Measurements from ENCODE around the gene PHLDB1. TPM values are rescaled to one million over a fixed set of nuclear protein-coding genes. Genes with fewer than 3 reads are reported as not detected.

Gene PHLDB1
- polyA plus RNA-seq, 1 experiment, result 83.0 TPM

DNA sequence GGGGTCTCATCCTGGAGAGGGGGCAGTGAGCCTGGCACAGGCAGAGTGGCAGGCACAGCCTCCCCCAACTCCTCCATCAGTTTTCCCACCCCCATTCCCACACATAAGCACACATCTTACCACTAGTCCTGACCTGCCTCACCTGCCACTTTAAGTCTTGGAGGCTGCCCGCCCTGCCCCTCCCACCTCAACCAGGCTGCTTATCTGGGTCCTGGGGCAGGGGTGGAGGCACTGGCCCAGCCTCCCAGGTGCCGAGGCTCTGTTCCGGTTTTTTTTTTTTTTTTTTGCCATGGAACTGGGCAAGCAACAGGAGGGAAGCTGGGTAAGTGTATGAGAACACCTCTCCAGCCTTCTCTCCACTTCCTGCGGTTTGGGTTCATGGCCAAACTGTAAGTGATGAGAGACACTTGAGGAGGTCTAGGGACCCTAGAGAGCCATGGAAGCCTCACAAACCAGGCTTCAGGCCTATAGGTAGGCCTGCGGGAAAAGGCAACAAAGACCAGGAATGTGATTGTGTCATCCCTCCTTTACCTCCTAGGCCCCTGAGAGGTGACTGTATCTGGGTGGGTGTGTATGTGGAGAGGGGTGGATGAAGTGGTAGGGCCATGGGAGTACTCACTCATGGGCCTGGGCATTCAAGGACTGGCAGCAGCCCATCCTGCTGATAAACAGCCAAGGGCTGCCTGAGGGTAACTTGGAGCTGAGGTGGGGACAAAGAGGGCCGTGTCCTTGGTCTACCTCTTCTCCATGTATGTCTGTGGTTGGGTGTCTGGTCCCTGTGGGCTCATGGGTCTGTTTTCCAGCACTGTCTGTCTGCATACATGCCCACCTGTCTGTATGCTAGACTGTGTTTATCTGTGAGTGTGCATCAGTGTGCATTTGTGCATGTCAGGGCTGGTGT, 22.6 kb downstream of the PHLDB1 start:
- Histone ChIP-seq H3K4me3 (ENCODE audit: low read depth, low read length) (no peak overlapping the region), H3K27me3 (ENCODE audit: control insufficient read depth, insufficient read depth, low read length) (no peaks in the 10 kb centered on the region), H3K27ac (ENCODE audit: low read depth, low read length) (no peak overlapping the region), H3K9me3 (ENCODE audit: control insufficient read depth, insufficient read depth, low read length) (no peaks in the 10 kb centered on the region; the same call in 1 of the 2 replicates)
- no peak for DNase-seq (ENCODE audit: low read depth, low spot score)
- POLR2A ChIA-PET, result no interaction called here
- no peak for TF ChIP-seq CTCF (IDR thresholded peaks at IDR 0.05; ENCODE audit: low read depth, low read length)
- CTCF ChIA-PET, result no interaction called here

- Histone ChIP-seq H3K4me3 (ENCODE audit: low read depth, low read length) (no peak overlapping the region), H3K27ac (ENCODE audit: low read depth, low read length) (no peak overlapping the region), H3K27me3 (ENCODE audit: control insufficient read depth, insufficient read depth, low read length) (no peaks in the 10 kb centered on the region), H3K9me3 (ENCODE audit: control insufficient read depth, insufficient read depth, low read length) (no peaks in the 10 kb centered on the region; the same call in 1 of the 2 replicates)
- CTCF ChIA-PET, result no interaction called here
- TF ChIP-seq CTCF (IDR thresholded peaks at IDR 0.05; ENCODE audit: low read depth, low read length), result no peak
- POLR2A ChIA-PET, result interaction anchor here (1.5 to 6.8 kb wide), 2 partner anchors 11 to 22 kb away, joined by 3 to 54 read pairs; no protein-coding TSS in a partner anchor
- no peak for DNase-seq (ENCODE audit: low read depth, low spot score)
Measured at GRCh38 chr11:118631142-118631909, 23.9 kb downstream of the PHLDB1 start.

DNA sequence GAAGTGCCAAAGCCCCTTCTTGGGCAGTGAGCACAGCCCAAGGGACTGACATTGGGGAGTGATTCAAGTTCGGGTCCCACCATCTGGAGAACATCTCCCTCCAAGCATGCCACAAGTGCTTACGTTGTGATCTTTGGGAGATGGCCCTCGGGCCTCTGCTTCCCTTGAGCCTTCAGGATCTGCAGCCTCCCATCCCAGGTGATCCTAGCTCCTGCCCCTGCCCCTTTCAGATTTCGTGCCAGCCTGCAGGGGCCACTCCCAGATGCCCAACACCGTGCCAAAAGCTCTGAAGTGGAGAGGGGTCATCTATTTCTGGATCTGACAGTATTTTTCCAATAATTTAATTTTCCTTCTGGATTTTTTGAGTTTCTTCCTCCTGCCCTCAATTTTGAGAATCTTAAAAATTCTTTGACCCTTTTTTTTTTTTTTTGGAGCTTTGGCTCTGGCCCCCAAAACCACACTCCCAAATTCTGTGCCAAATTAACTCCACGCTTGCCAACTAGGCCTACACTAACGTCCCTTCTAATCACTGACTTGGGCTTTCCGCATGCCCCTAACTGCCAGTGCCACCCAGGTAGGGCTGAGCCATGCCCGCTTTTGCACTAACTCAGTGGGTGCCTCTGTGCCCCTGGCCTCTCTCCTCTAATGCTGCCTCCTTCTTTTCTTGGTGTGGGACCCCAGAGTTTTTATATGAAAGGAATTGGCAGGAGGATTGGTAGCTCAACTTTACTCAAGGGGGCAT, 25.3 kb downstream of the PHLDB1 start:
- no peak for TF ChIP-seq CTCF (IDR thresholded peaks at IDR 0.05; ENCODE audit: low read depth, low read length)
- ChIA-PET CTCF (no interaction called here), POLR2A (interaction anchor here (0.6 to 6.8 kb wide), 4 partner anchors 12 to 85 kb away, joined by 3 to 54 read pairs (median 6); no protein-coding TSS in a partner anchor)
- Histone ChIP-seq H3K27me3 (ENCODE audit: control insufficient read depth, insufficient read depth, low read length) (no peaks in the 10 kb centered on the region), H3K9me3 (ENCODE audit: control insufficient read depth, insufficient read depth, low read length) (no peaks in the 10 kb centered on the region; the same call in 1 of the 2 replicates), H3K4me3 (ENCODE audit: low read depth, low read length) (no peak overlapping the region), H3K27ac (ENCODE audit: low read depth, low read length) (no peak overlapping the region)
- no peak for DNase-seq (ENCODE audit: low read depth, low spot score)

- no peaks in the 10 kb centered on the region for H3K27me3 ChIP-seq (ENCODE audit: control insufficient read depth, insufficient read depth, low read length)
- no peak for DNase-seq (ENCODE audit: low read depth, low spot score)
- H3K4me3 ChIP-seq (ENCODE audit: low read depth, low read length), result no peak overlapping the region
- H3K27ac ChIP-seq (ENCODE audit: low read depth, low read length), result no peak overlapping the region
- TF ChIP-seq CTCF (IDR thresholded peaks at IDR 0.05; ENCODE audit: low read depth, low read length), result no peak
- H3K9me3 ChIP-seq (ENCODE audit: control insufficient read depth, insufficient read depth, low read length), result no peaks in the 10 kb centered on the region; the same call in 1 of the 2 replicates
- ChIA-PET CTCF (interaction anchor here (1.1 kb wide), 1 partner anchor 19 kb away, joined by 3 read pairs; no protein-coding TSS in a partner anchor), POLR2A (interaction anchor here (1.2 to 6.8 kb wide), 3 partner anchors 13 to 26 kb away, joined by 3 to 54 read pairs (median 3); no protein-coding TSS in a partner anchor)
Measured at GRCh38 chr11:118633319-118633690, 25.9 kb downstream of the PHLDB1 start.

Data from AG04450 (cell line).